IPS-NIHi7 (cell line): ENCODE measurements around the gene CARD19.

Experiments used
- DNase-seq: peaks from one replicate; pipeline ENCODE4 v3.0.0; 2012; ENCODE audit warnings: mixed read lengths; ENCODE audit errors: extremely low spot score

Gene CARD19

DNA sequence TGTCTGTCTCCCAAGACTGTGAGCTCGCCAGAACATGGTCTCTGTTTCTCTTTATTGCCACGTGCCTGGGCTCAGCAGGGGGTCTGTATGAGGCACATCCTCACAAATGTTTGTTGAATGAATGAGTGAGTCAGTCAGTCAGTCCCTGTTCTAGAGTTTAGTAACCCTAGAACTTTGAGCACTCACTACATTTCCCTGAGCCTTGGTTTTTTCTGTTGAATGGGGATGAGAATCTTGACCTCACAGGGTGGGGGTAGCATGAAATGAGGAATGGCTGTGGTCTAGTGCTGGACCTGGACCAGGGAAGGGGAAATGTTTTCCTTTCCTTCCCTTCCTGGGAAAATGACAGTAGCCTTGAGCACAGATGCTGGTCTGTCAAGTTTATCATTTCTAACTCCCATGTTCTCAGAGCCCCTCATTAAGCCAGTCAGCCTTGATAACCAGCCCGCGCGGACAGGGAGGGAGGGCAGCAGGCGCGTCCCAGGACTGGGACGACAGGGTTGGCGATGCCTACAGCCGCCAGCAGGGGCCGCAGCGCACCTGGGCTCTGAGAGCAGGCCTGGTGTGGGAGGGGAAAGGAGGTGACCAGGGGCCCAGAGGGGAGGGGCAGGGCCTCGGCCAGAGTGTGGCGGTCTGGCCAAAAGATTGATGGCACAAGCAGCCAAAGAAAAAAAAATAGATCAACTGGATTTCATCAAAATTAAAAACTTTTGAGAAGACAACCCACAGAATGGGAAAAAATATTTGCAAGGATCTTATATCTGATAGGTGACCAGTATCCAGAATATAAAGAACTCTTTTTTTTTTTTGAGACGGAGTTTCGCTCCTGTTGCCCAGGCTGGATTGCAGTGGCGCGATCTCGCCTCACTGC lies 63.8 kb downstream of the CARD19 start:
- DNase-seq = peak; percentile 96

DNA sequence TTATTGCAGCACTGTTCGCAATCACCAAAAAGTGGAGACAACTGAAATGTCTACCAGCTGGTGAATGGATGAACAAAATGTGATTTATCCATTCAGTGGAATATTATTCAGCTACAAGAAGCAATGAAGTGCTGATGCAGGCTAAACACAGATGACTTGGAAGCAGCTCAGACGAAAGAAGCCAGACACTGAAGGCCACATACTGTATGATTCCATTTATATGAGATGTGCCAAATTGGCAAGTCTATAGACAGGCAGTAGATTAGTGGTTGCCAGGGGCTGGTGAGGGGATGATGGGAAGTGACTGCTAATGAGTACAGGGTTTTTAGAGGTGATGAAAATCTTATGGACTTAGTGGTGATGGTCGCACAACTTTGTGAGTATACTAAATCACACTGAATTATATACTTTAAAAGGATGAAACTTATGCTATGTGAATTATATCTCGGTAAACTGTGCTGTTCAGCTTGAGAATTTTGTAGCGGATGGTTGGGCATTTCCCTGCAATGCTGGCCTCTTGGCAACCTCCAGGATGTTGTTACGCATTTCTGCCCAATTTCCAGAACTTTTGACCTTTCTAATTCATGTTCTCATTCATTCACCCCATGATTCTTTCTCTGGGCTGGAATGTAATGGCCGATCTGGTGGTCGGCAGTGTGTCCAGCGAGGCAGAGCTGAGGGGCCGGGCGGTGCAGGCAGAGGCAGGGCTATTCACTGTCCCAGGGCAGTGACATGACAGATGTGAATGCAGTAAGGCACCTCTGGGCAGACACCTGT lies 66.0 kb downstream of the CARD19 start:
- DNase-seq = no peak
